Natural killer cell treated with Interleukin-12 subunit alpha and Interleukin-12 subunit beta and Interleukin-15 and Interleukin-18, amount 100 ng/mL, for 72 hours (primary cell): ENCODE data around the gene RALGPS1. TPM values are rescaled to one million over a fixed set of nuclear protein-coding genes. Genes with fewer than 3 reads are reported as not detected.

ENCODE experiments used
- ATAC-seq, 2 donors: fragments of 150-1000 bp; cut with Tn5 transposase in 1 of 2; sonication (Bioruptor Pico), chemical (Tn5 transposase) in 1 of 2; 2 replicates each; pipeline ENCODE4 v1.10.0; 2021
- DNase-seq: peaks from one replicate; pipeline ENCODE4 v3.0.0; 2022; ENCODE audit warnings: low spot score
- H3K27ac Mint-ChIP-seq, 2 donors: 1 replicate in 1 of 2; 2 replicates in 1 of 2; pipeline ENCODE4 v1.8.0; 2022; ENCODE audit warnings: mixed read lengths in 2 of 2, mild to moderate bottlenecking in 1 of 2, moderate library complexity in 1 of 2
- H3K27me3 Mint-ChIP-seq, 2 donors: 1 replicate in 1 of 2; 2 replicates in 1 of 2; pipeline ENCODE4 v1.8.0; 2022; ENCODE audit warnings: mixed read lengths in 2 of 2
- H3K36me3 Mint-ChIP-seq: one replicate; pipeline ENCODE4 v1.8.0; 2022; ENCODE audit warnings: mixed read lengths
- H3K4me1 Mint-ChIP-seq, 2 donors: 1 replicate in 1 of 2; 2 replicates in 1 of 2; pipeline ENCODE4 v1.8.0; 2022; ENCODE audit warnings: low read depth in 2 of 2, mixed read lengths in 2 of 2, mild to moderate bottlenecking in 1 of 2
- H3K4me3 Mint-ChIP-seq: one replicate; pipeline ENCODE4 v1.8.0; 2022; ENCODE audit warnings: mixed read lengths
- H3K9me3 Mint-ChIP-seq: 2 replicates; pipeline ENCODE4 v1.8.0; 2022; ENCODE audit warnings: mixed read lengths
- total RNA-seq, 2 donors: library from RNA; stranded (reverse); gene quantifications; one replicate each; pipeline ENCODE4 v1.2.3, GENCODE V29; 2022

The RALGPS1 gene
- total RNA-seq, 2 donors from 2014 or later, result 4.4 to 7.0 TPM

- H3K36me3 Mint-ChIP-seq, result no peaks in the 10 kb centered on the region
- DNase-seq (no peak), ATAC-seq (no peak)
- no peak overlapping the region for H3K4me3 Mint-ChIP-seq
- no peaks in the 10 kb centered on the region for H3K4me1 Mint-ChIP-seq
- no peak overlapping the region for H3K27ac Mint-ChIP-seq
- H3K27me3 Mint-ChIP-seq, result peaks cover 12 to 22% of the 10 kb centered on the region in 2 donors
- H3K9me3 Mint-ChIP-seq, result no peaks in the 10 kb centered on the region
These were observed 336.4 kb downstream of the RALGPS1 start for GRCh38 chr9:127250896-127251391.

DNA sequence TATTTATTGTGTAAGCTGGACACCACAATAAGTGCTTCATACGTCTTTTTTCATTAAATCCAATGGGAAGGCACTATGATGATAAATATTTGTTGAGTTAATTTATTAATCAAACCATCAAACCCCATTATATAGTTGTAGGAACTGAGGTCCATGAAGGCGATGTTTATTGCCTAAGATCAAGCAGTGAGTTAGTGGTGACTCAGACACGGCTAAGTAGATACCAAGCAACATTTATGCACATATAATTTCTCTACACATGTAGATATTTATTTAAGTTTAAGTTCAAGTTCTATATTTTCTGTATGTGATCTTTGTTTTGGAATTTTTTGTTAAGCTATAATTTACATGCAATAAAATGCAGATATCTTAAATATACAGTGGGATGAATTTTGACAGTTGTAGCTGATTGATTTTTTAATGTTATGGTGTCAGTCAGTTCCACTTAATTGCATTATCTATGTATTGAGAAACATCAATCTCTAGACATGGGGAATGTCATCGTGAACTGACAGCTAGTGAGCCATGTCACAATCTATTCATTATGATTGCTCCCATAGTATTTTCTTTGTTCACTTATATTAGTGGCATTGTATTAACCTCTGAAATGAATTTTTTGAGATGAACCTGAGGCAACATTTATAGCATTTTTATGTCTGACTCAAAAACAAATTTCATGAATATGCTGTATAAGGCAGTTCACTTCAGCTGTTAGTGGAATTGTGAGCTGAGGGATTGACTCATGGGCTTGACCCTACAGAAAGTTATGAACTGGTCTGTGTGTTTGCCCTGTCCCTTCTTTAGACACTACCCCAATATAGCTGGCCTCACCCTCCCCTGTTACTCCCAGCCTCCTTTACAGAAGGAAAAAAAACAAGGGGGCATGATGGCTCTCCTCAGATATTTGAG is 338.1 kb downstream of the RALGPS1 start:
- peaks cover 12 to 19% of the 10 kb centered on the region in 2 donors for H3K27me3 Mint-ChIP-seq
- H3K9me3 Mint-ChIP-seq, result no peaks in the 10 kb centered on the region
- ATAC-seq, result no peak

GRCh38 chr9:127253446-127253845 is 338.9 kb downstream of the RALGPS1 start:
- Mint-ChIP-seq H3K4me3 (no peak overlapping the region), H3K36me3 (no peaks in the 10 kb centered on the region), H3K4me1 (no peaks in the 10 kb centered on the region), H3K27ac (no peak overlapping the region), H3K27me3 (peaks cover 12 to 19% of the 10 kb centered on the region in 2 donors), H3K9me3 (no peaks in the 10 kb centered on the region)
- no peak for ATAC-seq
- no peak for DNase-seq

More for the DNA sequence above, 338.1 kb downstream of the RALGPS1 start:
- no peak for DNase-seq
- no peaks in the 10 kb centered on the region for H3K4me1 Mint-ChIP-seq
- no peak overlapping the region for H3K4me3 Mint-ChIP-seq
- no peak overlapping the region for H3K27ac Mint-ChIP-seq
- no peaks in the 10 kb centered on the region for H3K36me3 Mint-ChIP-seq

GRCh38 chr9:127255692-127256091 is 341.1 kb downstream of the RALGPS1 start:
- Mint-ChIP-seq H3K4me3 (no peak overlapping the region), H3K9me3 (no peaks in the 10 kb centered on the region), H3K4me1 (no peaks in the 10 kb centered on the region), H3K27ac (no peak overlapping the region), H3K36me3 (no peaks in the 10 kb centered on the region), H3K27me3 (peaks cover 12 to 15% of the 10 kb centered on the region in 2 donors)
- ATAC-seq, result no peak
- DNase-seq, result no peak

- Mint-ChIP-seq H3K27me3 (peaks cover 12 to 15% of the 10 kb centered on the region in 2 donors), H3K9me3 (no peaks in the 10 kb centered on the region), H3K4me3 (no peak overlapping the region), H3K4me1 (no peaks in the 10 kb centered on the region), H3K36me3 (no peaks in the 10 kb centered on the region), H3K27ac (no peak overlapping the region)
- ATAC-seq (no peak), DNase-seq (no peak)
These were observed 341.7 kb downstream of the RALGPS1 start for GRCh38 chr9:127256324-127256723.

DNA sequence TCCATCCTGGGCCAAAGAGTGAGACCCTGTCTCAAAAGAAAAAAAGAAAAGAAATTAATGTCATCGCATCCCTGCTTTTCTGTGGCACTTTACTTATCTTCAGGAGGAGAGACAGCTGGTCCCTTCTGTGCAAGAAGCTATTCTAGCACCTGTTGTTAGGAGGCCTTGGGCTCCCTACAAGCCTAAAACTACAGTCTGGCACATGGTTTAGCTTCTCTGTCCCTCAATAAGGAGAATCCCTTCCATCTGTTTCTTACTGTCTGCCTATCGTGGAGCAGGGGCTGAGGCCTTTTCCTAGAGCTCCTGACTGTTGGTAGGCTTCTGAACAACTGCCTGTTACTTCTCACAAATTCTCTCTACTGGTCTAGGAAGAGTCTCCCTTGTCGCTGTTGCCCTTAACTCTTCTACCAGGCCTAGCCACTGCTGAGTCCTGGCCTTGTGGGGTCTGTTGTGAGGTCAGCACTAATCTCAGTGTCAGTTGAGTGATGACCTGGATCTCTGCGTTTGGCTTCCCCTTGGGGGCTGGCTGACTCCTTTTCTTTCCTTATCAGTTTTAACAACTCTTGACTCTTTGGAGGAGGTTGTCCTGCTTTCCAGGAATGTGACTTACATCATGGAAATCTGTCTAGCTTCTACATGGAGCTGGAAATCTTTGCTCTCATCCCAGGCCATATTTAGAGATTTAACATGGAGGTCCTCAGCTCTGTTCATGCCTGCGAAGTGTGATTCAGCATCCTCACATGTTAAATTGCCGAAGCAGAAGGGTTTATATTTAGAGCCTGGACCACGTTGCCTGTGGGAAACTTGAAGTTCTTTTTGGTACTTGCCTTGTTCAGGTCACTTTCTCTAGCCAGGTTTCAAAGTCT is 344.3 kb downstream of the RALGPS1 start:
- H3K9me3 Mint-ChIP-seq, result no peaks in the 10 kb centered on the region
- peaks cover 4 to 9% of the 10 kb centered on the region in 2 donors for H3K27me3 Mint-ChIP-seq
- DNase-seq (no peak), ATAC-seq (no peak)
- H3K4me1 Mint-ChIP-seq, result no peaks in the 10 kb centered on the region
- no peak overlapping the region for H3K27ac Mint-ChIP-seq
- no peaks in the 10 kb centered on the region for H3K36me3 Mint-ChIP-seq
- H3K4me3 Mint-ChIP-seq, result no peak overlapping the region

DNA sequence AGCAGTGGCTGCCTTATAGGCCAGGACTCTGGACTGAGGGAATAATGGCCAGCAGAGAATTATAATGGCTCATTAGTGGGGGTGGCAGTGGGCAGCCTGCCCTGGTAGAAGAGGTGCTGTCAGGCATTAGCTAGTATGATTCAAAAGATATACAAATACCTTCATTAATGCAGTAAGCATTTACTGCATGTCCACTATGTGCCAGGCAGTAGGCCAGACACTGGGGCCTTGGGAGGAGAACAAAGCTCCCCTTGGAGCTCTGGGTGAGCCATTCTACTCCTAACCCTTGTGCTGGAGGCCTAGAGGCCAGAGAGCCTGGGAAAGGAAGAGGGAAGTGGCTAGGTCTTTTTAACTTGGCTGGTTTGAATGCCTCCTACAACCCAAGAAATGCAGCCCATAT is 348.0 kb downstream of the RALGPS1 start:
- H3K4me3 Mint-ChIP-seq, result no peak overlapping the region
- no peak for ATAC-seq

DNA sequence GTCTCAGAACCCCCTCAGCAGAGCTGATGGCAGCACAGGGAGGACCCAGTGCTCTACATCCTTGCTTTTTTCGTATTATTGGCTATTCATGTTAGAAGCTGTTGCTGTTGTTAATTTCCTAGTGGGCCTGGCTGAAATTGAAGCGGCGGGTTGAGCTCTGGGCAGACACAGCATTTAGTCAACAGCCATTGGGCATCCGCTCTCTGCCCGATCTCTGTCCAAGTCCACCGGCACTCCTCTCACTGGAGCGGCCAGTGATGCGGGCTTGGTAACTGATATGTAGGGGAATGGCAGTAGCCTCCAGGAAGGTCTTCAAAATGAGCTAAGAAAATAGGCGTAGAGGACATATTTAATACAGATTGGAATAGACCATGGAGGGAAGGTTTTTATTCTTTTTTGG is 348.7 kb downstream of the RALGPS1 start:
- Mint-ChIP-seq H3K27ac (no peak overlapping the region), H3K9me3 (no peaks in the 10 kb centered on the region), H3K27me3 (no peaks in the 10 kb centered on the region), H3K36me3 (no peaks in the 10 kb centered on the region), H3K4me1 (no peaks in the 10 kb centered on the region), H3K4me3 (no peak overlapping the region)
- ATAC-seq (no peak), DNase-seq (no peak)

More for the DNA sequence above, 348.0 kb downstream of the RALGPS1 start:
- H3K27me3 Mint-ChIP-seq, result no peaks in the 10 kb centered on the region
- H3K4me1 Mint-ChIP-seq, result no peaks in the 10 kb centered on the region
- H3K9me3 Mint-ChIP-seq, result no peaks in the 10 kb centered on the region
- H3K36me3 Mint-ChIP-seq, result no peaks in the 10 kb centered on the region
- no peak overlapping the region for H3K27ac Mint-ChIP-seq
- no peak for DNase-seq

- Mint-ChIP-seq H3K27ac (no peak overlapping the region), H3K36me3 (no peaks in the 10 kb centered on the region), H3K9me3 (no peaks in the 10 kb centered on the region), H3K27me3 (no peaks in the 10 kb centered on the region), H3K4me3 (no peak overlapping the region), H3K4me1 (no peaks in the 10 kb centered on the region)
- ATAC-seq, result no peak
- DNase-seq, result no peak
These were observed 349.1 kb downstream of the RALGPS1 start for GRCh38 chr9:127263664-127264063.

DNA sequence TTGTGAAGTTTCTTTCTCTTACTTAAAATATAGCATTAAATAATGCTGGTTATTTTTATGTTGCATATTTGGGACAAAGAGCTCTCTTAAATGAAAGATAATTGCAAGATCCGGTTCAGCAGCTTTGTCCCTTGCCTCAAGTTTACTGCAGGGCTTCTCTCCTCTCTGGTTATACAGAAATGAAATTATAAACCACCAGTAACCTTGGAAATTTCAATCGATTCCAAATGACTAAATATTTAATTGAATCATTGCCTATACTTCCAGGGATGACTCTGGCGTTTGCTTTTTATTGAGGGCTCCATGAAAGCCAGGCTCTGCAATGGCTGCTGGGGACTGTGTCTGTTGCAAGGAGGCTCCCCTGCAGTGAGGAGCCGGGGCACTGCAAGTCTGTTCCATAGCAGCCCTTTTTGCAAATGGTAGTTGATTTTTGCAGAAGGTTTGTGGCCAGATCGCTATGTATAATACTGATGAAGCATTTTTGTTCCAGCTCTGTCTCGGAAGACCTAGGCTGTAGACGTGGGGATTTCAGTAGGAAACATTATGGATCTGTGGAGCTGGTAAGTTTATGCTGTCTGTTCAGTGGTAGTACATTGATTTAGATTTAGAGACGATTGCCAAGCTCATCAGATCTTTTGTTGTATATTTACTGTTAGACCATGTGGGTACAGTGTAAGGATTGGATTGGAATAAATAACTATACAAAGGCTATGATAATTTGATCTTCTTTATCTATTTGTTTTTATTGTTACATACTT is 350.1 kb downstream of the RALGPS1 start, which contains the start of gene GARNL3:
GARNL3 (plus strand) TSS at position 313 of the 758 bp plus-strand sequence; CDS start at position 417, 104 bp downstream.
- DNase-seq (no peak), ATAC-seq (no peak)
- Mint-ChIP-seq H3K36me3 (no peaks in the 10 kb centered on the region), H3K27me3 (no peaks in the 10 kb centered on the region), H3K27ac (no peak within 1 kb of the TSS), H3K4me1 (no peaks in the 10 kb centered on the region), H3K4me3 (no peak within 1 kb of the TSS), H3K9me3 (no peaks in the 10 kb centered on the region)

DNA sequence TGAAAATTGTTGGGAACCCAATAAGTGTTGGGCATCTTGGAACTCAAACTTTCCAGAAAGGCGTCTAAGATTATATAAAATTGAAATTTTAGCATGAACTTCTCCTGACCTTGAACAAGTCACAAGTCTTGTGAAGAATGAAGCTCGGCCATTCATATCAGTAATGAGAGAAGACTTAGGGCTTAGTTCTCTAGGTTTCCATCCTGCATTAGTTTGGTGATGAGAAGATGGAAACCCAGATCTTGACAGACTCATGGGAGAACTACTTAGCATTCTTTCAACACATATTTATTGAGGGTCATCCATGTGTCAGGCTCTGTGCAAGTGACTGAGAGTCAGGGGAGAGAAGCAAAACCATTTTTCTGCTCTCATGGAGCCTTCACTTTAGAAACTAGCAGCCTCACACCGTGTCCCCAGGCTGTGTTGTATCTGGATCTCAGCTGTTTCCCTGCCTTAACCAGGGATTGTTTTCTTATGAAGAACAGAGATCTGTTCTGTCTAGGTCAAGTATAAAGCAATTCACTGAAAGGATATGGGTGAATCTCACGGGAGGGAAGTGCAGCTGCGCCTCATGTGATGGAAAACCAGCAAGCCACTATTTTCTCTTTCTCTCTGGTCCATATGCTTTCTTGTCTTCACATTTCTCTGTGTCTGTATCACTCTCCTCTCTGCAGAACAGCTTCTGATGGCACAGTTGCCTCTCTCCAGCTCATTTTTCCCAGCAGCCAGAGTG is 353.4 kb downstream of the RALGPS1 start:
- no peak for ATAC-seq
- no peaks in the 10 kb centered on the region for H3K4me1 Mint-ChIP-seq
- no peaks in the 10 kb centered on the region for H3K9me3 Mint-ChIP-seq
- no peak overlapping the region for H3K27ac Mint-ChIP-seq
- no peak for DNase-seq
- H3K36me3 Mint-ChIP-seq, result no peaks in the 10 kb centered on the region
- no peak overlapping the region for H3K4me3 Mint-ChIP-seq
- H3K27me3 Mint-ChIP-seq, result peaks cover 0 to 10% of the 10 kb centered on the region in 2 donors

DNA sequence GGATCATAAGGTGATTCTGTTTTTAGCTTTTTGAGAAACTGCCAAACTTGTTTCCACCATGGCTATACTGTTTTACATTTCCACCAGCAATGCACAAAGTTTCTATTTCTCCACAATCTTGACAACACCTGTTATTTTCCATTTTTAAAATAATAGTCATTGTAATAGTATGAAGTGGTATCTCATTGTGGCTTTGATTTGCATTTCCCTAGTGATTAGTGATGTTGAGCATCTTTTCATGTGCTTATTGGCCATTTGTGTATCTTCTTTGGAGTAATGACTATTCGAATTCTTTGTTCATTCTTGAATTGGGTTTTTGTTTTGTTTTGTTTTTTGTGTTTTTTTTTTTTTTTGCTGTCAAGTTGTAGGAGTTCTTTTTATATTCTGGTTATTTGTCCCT is 354.9 kb downstream of the RALGPS1 start:
- ATAC-seq (no peak), DNase-seq (no peak)
- H3K36me3 Mint-ChIP-seq, result no peaks in the 10 kb centered on the region
- H3K4me3 Mint-ChIP-seq, result no peak overlapping the region
- H3K27ac Mint-ChIP-seq, result no peak overlapping the region
- no peaks in the 10 kb centered on the region for H3K9me3 Mint-ChIP-seq
- no peaks in the 10 kb centered on the region for H3K4me1 Mint-ChIP-seq
- H3K27me3 Mint-ChIP-seq, result peaks cover 0 to 12% of the 10 kb centered on the region in 2 donors
